Measurements from ENCODE around the gene KATNIP.

KATNIP gene

GRCh38 chr16:27549746-27550581 lies at the start of gene KATNIP, which contains the start of gene GTF3C1:
Gene KATNIP (plus strand): TSS chr16:27550144. CDS start chr16:27550171, 27 bp downstream.
Gene GTF3C1 (minus strand): TSS chr16:27549913. CDS start chr16:27549890, 23 bp downstream.
- DNase-seq (ENCODE audit: low read depth in 2 of 2, low spot score in 1 of 2): peak; percentile 100

- no peak for DNase-seq (ENCODE audit: low read depth in 2 of 2, low spot score in 1 of 2)
Measured at GRCh38 chr16:27500801-27501200, 49.1 kb upstream of the KATNIP start.

- no peak for DNase-seq (ENCODE audit: low read depth in 2 of 2, low spot score in 1 of 2)
Measured at GRCh38 chr16:27503662-27504061, 46.3 kb upstream of the KATNIP start.

- no peak for DNase-seq (ENCODE audit: low read depth in 2 of 2, low spot score in 1 of 2)
Measured at GRCh38 chr16:27505297-27506236, 44.4 kb upstream of the KATNIP start.

GRCh38 chr16:27506771-27507170 lies 43.2 kb upstream of the KATNIP start:
- DNase-seq (ENCODE audit: low read depth in 2 of 2, low spot score in 1 of 2): no peak

- no peak for DNase-seq (ENCODE audit: low read depth in 2 of 2, low spot score in 1 of 2)
Measured at GRCh38 chr16:27508476-27508875, 41.5 kb upstream of the KATNIP start.

- no peak for DNase-seq (ENCODE audit: low read depth in 2 of 2, low spot score in 1 of 2)
Measured at GRCh38 chr16:27511657-27512448, 38.1 kb upstream of the KATNIP start.

- no peak for DNase-seq (ENCODE audit: low read depth in 2 of 2, low spot score in 1 of 2)
Measured at GRCh38 chr16:27514806-27515205, 35.1 kb upstream of the KATNIP start.

- no peak for DNase-seq (ENCODE audit: low read depth in 2 of 2, low spot score in 1 of 2)
Measured at GRCh38 chr16:27515874-27516353, 34.0 kb upstream of the KATNIP start.

GRCh38 chr16:27516365-27516764 lies 33.6 kb upstream of the KATNIP start:
- DNase-seq (ENCODE audit: low read depth in 2 of 2, low spot score in 1 of 2): no peak

GRCh38 chr16:27517664-27518063 lies 32.3 kb upstream of the KATNIP start:
- no peak for DNase-seq (ENCODE audit: low read depth in 2 of 2, low spot score in 1 of 2)

- DNase-seq (ENCODE audit: low read depth in 2 of 2, low spot score in 1 of 2): no peak
Measured at GRCh38 chr16:27518226-27518625, 31.7 kb upstream of the KATNIP start.

GRCh38 chr16:27520982-27521673 lies 28.8 kb upstream of the KATNIP start:
- DNase-seq (ENCODE audit: low read depth in 2 of 2, low spot score in 1 of 2): no peak

- no peak for DNase-seq (ENCODE audit: low read depth in 2 of 2, low spot score in 1 of 2)
Measured at GRCh38 chr16:27522173-27522707, 27.7 kb upstream of the KATNIP start.

- DNase-seq (ENCODE audit: low read depth in 2 of 2, low spot score in 1 of 2): no peak
Measured at GRCh38 chr16:27526180-27526579, 23.8 kb upstream of the KATNIP start.

- DNase-seq (ENCODE audit: low read depth in 2 of 2, low spot score in 1 of 2): no peak
Measured at GRCh38 chr16:27528294-27528693, 21.6 kb upstream of the KATNIP start.

- DNase-seq (ENCODE audit: low read depth in 2 of 2, low spot score in 1 of 2): no peak
Measured at GRCh38 chr16:27529962-27530361, 20.0 kb upstream of the KATNIP start.

- DNase-seq (ENCODE audit: low read depth in 2 of 2, low spot score in 1 of 2): no peak
Measured at GRCh38 chr16:27531186-27531585, 18.8 kb upstream of the KATNIP start.

- no peak for DNase-seq (ENCODE audit: low read depth in 2 of 2, low spot score in 1 of 2)
Measured at GRCh38 chr16:27531826-27532800, 17.8 kb upstream of the KATNIP start.
